ENCODE measurements around the gene TRIM8.

GRCh38 chr10:102628451-102628911 is 15.8 kb upstream of the TRIM8 start:
- TF ChIP-seq, protein P1, sequence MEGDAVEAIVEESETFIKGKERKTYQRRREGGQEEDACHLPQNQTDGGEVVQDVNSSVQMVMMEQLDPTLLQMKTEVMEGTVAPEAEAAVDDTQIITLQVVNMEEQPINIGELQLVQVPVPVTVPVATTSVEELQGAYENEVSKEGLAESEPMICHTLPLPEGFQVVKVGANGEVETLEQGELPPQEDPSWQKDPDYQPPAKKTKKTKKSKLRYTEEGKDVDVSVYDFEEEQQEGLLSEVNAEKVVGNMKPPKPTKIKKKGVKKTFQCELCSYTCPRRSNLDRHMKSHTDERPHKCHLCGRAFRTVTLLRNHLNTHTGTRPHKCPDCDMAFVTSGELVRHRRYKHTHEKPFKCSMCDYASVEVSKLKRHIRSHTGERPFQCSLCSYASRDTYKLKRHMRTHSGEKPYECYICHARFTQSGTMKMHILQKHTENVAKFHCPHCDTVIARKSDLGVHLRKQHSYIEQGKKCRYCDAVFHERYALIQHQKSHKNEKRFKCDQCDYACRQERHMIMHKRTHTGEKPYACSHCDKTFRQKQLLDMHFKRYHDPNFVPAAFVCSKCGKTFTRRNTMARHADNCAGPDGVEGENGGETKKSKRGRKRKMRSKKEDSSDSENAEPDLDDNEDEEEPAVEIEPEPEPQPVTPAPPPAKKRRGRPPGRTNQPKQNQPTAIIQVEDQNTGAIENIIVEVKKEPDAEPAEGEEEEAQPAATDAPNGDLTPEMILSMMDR (IDR thresholded peaks at IDR 0.05), result no peak
- no peak for TF ChIP-seq ZFX (IDR thresholded peaks at IDR 0.05; ENCODE audit: borderline replicate concordance)
